GM18861 (cell line): Measurements from ENCODE around the gene SLC6A3.

ENCODE experiments used
- ATAC-seq: cut with Tn5 transposase; IDR thresholded peaks from one replicate; pipeline ENCODE4 v1.9.1; 2021; ENCODE audit not compliant: unreplicated experiment

Gene SLC6A3

GRCh38 chr5:1356873-1357787 lies 88.1 kb downstream of the SLC6A3 start:
- no peak for ATAC-seq

GRCh38 chr5:1354576-1354975 lies 90.7 kb downstream of the SLC6A3 start:
- no peak for ATAC-seq

GRCh38 chr5:1352231-1353219 lies 92.7 kb downstream of the SLC6A3 start:
- ATAC-seq: no peak

GRCh38 chr5:1351156-1351555 lies 94.1 kb downstream of the SLC6A3 start:
- ATAC-seq: no peak

- ATAC-seq: no peak
Measured at GRCh38 chr5:1349246-1349645, 96.0 kb downstream of the SLC6A3 start.

GRCh38 chr5:1348986-1349245 lies 96.3 kb downstream of the SLC6A3 start:
- no peak for ATAC-seq

- ATAC-seq: no peak
Measured at GRCh38 chr5:1347571-1347970, 97.7 kb downstream of the SLC6A3 start.

- ATAC-seq: no peak
Measured at GRCh38 chr5:1346627-1347440, 98.4 kb downstream of the SLC6A3 start.

- ATAC-seq: no peak
Measured at GRCh38 chr5:1345876-1346626, 99.2 kb downstream of the SLC6A3 start.

GRCh38 chr5:1344975-1345838 lies 100.0 kb downstream of the SLC6A3 start, which contains the start of gene CLPTM1L:
Gene CLPTM1L (minus strand): TSS chr5:1345099. CDS start chr5:1344841, 258 bp downstream.
- ATAC-seq: peak; percentile 77

- ATAC-seq: no peak
Measured at GRCh38 chr5:1343931-1344901, 101.0 kb downstream of the SLC6A3 start.

GRCh38 chr5:1343315-1343751 lies 101.9 kb downstream of the SLC6A3 start:
- no peak for ATAC-seq
